ENCODE measurements around the gene RRP8. TPM values are rescaled to one million over a fixed set of nuclear protein-coding genes. Genes with fewer than 3 reads are reported as not detected.

RRP8 gene
- total RNA-seq, 1 donor from 2014 or later = 19.6 TPM

- no peak for DNase-seq (ENCODE audit: extremely low read depth, low read depth, low spot score)
Measured at GRCh38 chr11:6604790-6605189, 1.4 kb upstream of the RRP8 start.

- DNase-seq (ENCODE audit: extremely low read depth, low read depth, low spot score) = no peak
Measured at GRCh38 chr11:6604081-6604626, 738 bp upstream of the RRP8 start.

GRCh38 chr11:6602096-6602940, 1.1 kb downstream of the RRP8 start:
- DNase-seq (ENCODE audit: extremely low read depth, low read depth, low spot score) = no peak

- no peak for DNase-seq (ENCODE audit: extremely low read depth, low read depth, low spot score)
Measured at GRCh38 chr11:6601041-6601461, 2.4 kb downstream of the RRP8 start.

- no peak for DNase-seq (ENCODE audit: extremely low read depth, low read depth, low spot score)
Measured at GRCh38 chr11:6599881-6600390, 3.5 kb downstream of the RRP8 start.

- DNase-seq (ENCODE audit: extremely low read depth, low read depth, low spot score) = no peak
Measured at GRCh38 chr11:6599449-6599848, 4.0 kb downstream of the RRP8 start.

- no peak for DNase-seq (ENCODE audit: extremely low read depth, low read depth, low spot score)
Measured at GRCh38 chr11:6598555-6598954, 4.9 kb downstream of the RRP8 start.

GRCh38 chr11:6596239-6596877, 7.1 kb downstream of the RRP8 start:
- DNase-seq (ENCODE audit: extremely low read depth, low read depth, low spot score) = no peak

- no peak for DNase-seq (ENCODE audit: extremely low read depth, low read depth, low spot score)
Measured at GRCh38 chr11:6594142-6594768, 9.2 kb downstream of the RRP8 start.

GRCh38 chr11:6588018-6588417, 15.4 kb downstream of the RRP8 start:
- no peak for DNase-seq (ENCODE audit: extremely low read depth, low read depth, low spot score)

GRCh38 chr11:6587360-6587953, 16.0 kb downstream of the RRP8 start:
- no peak for DNase-seq (ENCODE audit: extremely low read depth, low read depth, low spot score)

GRCh38 chr11:6586434-6587359, 16.7 kb downstream of the RRP8 start:
- no peak for DNase-seq (ENCODE audit: extremely low read depth, low read depth, low spot score)

- DNase-seq (ENCODE audit: extremely low read depth, low read depth, low spot score) = no peak
Measured at GRCh38 chr11:6584528-6584927, 18.9 kb downstream of the RRP8 start.

GRCh38 chr11:6583584-6583983, 19.8 kb downstream of the RRP8 start:
- DNase-seq (ENCODE audit: extremely low read depth, low read depth, low spot score) = no peak

GRCh38 chr11:6579681-6580080, 23.7 kb downstream of the RRP8 start:
- DNase-seq (ENCODE audit: extremely low read depth, low read depth, low spot score) = no peak

- DNase-seq (ENCODE audit: extremely low read depth, low read depth, low spot score) = no peak
Measured at GRCh38 chr11:6578134-6578533, 25.3 kb downstream of the RRP8 start.

GRCh38 chr11:6576471-6577373, 26.7 kb downstream of the RRP8 start:
- peak; percentile 36 for DNase-seq (ENCODE audit: extremely low read depth, low read depth, low spot score)

GRCh38 chr11:6574816-6575715, 28.4 kb downstream of the RRP8 start:
- no peak for DNase-seq (ENCODE audit: extremely low read depth, low read depth, low spot score)

Measured in glomerular endothelial cell (primary cell).